Coronary artery (tissue), 2 donors: ENCODE data around the gene WFDC6.

Experiments used
- DNase-seq: peaks from one replicate; pipeline ENCODE4 v3.0.0-alpha.2; 2017; ENCODE audit warnings: low spot score
- H3K27ac ChIP-seq, 2 donors: fragments of 200-600 bp; sonication (generic); one replicate each; pipeline ENCODE4 v1.5.1; 2016 to 2019
- H3K4me3 ChIP-seq: fragments of 200-600 bp; sonication (generic); 2 replicates; pipeline ENCODE4 v1.5.1; 2016; ENCODE audit warnings: mild to moderate bottlenecking, moderate library complexity
- TF ChIP-seq, protein P1 (sequence below): fragments of 200-600 bp; sonication (generic); IDR thresholded peaks from one replicate; pipeline ENCODE4 v1.5.1; 2019; ENCODE audit warnings: antibody characterized with exemption

Gene WFDC6

DNA sequence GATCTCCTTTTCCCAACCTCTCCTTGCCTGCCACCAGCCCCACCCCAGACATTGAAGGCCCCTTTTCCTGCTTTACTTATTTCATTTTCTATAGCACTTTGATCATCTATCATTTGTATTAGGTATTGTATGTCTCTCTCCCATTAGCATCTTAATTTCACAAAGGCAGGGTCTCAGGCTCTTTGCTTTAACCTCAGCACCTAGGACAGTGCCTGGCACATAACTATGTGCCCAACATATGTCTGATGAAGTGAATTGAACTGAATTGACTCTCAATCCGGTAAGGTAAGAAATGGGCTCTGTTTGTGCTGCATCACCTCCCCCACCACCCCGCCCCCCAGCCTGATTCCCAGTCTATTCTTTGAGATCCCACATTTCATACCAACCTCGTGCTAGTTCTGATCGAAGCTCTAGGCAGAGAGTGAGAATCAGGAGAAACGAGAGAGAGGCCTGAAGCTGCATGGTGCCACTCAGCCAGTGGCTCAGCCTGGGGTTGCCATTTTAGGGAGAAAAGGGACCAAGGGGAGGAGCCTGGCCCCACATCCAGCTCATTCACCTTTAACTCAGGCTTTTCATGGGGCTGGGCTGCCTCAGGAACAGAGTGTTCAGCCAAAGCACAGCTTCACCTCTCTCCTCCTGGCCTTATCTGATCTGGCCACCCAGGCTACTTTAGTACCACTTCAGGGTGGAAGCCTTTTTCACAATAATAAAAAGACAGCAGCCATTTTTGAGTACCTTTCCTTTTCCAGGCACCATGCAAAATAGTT, 24.0 kb downstream of the WFDC6 start, which contains the start of gene SPINT3:
Gene SPINT3, minus strand, starts transcription at position 476 of the 767 bp plus-strand sequence. Its CDS starts 14 bp downstream, at position 462.
- DNase-seq: no peak
- Histone ChIP-seq H3K27ac (no peak within 1 kb of the TSS), H3K4me3 (no peak within 1 kb of the TSS)
- TF ChIP-seq, protein P1, sequence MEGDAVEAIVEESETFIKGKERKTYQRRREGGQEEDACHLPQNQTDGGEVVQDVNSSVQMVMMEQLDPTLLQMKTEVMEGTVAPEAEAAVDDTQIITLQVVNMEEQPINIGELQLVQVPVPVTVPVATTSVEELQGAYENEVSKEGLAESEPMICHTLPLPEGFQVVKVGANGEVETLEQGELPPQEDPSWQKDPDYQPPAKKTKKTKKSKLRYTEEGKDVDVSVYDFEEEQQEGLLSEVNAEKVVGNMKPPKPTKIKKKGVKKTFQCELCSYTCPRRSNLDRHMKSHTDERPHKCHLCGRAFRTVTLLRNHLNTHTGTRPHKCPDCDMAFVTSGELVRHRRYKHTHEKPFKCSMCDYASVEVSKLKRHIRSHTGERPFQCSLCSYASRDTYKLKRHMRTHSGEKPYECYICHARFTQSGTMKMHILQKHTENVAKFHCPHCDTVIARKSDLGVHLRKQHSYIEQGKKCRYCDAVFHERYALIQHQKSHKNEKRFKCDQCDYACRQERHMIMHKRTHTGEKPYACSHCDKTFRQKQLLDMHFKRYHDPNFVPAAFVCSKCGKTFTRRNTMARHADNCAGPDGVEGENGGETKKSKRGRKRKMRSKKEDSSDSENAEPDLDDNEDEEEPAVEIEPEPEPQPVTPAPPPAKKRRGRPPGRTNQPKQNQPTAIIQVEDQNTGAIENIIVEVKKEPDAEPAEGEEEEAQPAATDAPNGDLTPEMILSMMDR: no peak

- TF ChIP-seq, protein P1: no peak
- H3K27ac ChIP-seq: no peak overlapping the region
- H3K4me3 ChIP-seq: no peak overlapping the region
- DNase-seq: no peak
Observed at GRCh38 chr20:45510242-45510862, 28.9 kb downstream of the WFDC6 start.

- Histone ChIP-seq H3K4me3 (no peak overlapping the region), H3K27ac (no peak overlapping the region)
- TF ChIP-seq, protein P1: no peak
- DNase-seq: no peak
Observed at GRCh38 chr20:45509091-45509490, 30.2 kb downstream of the WFDC6 start.

GRCh38 chr20:45508068-45508886, 31.0 kb downstream of the WFDC6 start:
- DNase-seq: no peak

DNA sequence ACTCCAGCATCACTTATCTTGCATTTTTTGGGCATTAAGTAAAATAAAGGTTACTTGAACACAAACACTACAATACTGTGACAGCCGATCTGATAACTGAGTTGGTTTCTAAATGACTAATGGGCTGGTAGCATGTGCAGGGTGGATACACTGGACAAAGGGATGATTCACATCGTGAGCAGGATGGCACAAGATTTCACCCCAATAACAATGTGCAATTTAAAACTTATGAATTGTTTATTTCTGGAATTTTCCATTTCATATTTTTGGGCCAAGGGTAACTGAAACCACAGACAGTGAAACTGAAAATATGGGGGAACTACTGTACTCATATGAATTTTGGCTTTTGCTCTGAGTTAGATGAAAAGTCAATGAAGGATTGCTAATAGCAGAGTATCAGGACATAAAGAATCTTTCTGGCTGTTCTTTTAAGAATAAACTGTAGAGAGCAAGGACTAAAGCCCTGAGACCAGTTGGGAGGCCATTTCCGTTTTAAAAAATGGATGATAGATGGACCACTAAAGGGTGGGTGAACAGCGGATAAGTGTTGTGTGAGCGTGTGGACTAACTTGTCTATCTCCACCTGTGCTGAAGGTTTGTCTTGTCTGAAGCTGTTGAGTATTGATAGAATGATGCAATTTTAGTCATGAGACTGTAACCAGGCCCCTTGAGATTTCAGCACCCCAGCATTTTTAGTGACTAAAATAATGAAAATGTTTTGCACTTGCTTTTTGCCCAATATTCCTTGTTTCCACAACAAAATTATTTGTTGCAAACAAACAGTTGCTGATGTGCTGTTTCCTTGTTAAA, 32.1 kb downstream of the WFDC6 start:
- H3K4me3 ChIP-seq: no peak overlapping the region
- TF ChIP-seq, protein P1: no peak
- DNase-seq: no peak
- no peak overlapping the region for H3K27ac ChIP-seq

More at GRCh38 chr20:45508068-45508886, 31.0 kb downstream of the WFDC6 start:
- H3K27ac ChIP-seq: no peak overlapping the region
- TF ChIP-seq, protein P1: no peak
- no peak overlapping the region for H3K4me3 ChIP-seq

DNA sequence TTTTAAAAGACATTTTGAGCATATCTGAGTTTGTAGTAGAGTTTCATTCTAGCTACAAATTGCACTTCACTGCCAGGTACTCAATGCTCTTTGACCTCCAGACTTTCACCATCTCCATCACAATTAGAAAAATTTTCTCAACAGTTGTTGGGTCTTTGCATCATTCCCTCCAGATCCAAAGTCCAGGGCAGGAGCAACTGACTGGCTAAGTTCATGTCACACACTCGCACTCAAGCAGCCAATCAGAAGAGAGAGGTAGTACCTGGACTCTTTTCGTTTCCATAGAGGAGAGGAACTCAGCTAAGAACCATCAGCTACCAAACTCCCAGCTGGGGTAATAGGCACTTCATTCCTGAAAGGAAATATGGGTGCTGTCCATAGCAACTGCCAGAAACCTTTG, 32.9 kb downstream of the WFDC6 start:
- Histone ChIP-seq H3K27ac (no peak overlapping the region), H3K4me3 (no peak overlapping the region)
- DNase-seq: no peak
- TF ChIP-seq, protein P1: no peak
